GM19468 (cell line): ENCODE results near the gene MLLT3.

Experiments used
- ATAC-seq: cut with Tn5 transposase; IDR thresholded peaks from one replicate; pipeline ENCODE4 v1.9.1; 2021; ENCODE audit warnings: mild to moderate bottlenecking, moderate library complexity, moderate number of reproducible peaks; ENCODE audit not compliant: unreplicated experiment; ENCODE audit errors: extremely low read depth

MLLT3 gene

GRCh38 chr9:20361656-20362570 is 260.4 kb downstream of the MLLT3 start:
- ATAC-seq = no peak

- no peak for ATAC-seq
Observed at GRCh38 chr9:20361229-20361628, 261.1 kb downstream of the MLLT3 start.

- ATAC-seq = no peak
Observed at GRCh38 chr9:20358207-20358606, 264.1 kb downstream of the MLLT3 start.

GRCh38 chr9:20357037-20357432 is 265.3 kb downstream of the MLLT3 start:
- no peak for ATAC-seq

GRCh38 chr9:20356403-20357036 is 265.8 kb downstream of the MLLT3 start:
- no peak for ATAC-seq

GRCh38 chr9:20355022-20355421 is 267.3 kb downstream of the MLLT3 start:
- peak; percentile 17 for ATAC-seq

GRCh38 chr9:20353931-20354652 is 268.2 kb downstream of the MLLT3 start:
- ATAC-seq = no peak

- no peak for ATAC-seq
Observed at GRCh38 chr9:20353524-20353923, 268.8 kb downstream of the MLLT3 start.

- no peak for ATAC-seq
Observed at GRCh38 chr9:20352591-20352990, 269.7 kb downstream of the MLLT3 start.

GRCh38 chr9:20351715-20352114 is 270.6 kb downstream of the MLLT3 start:
- no peak for ATAC-seq

GRCh38 chr9:20349568-20349967 is 272.7 kb downstream of the MLLT3 start:
- ATAC-seq = no peak

- ATAC-seq = no peak
Observed at GRCh38 chr9:20343325-20343724, 279.0 kb downstream of the MLLT3 start.

- ATAC-seq = no peak
Observed at GRCh38 chr9:20340511-20340861, 281.8 kb downstream of the MLLT3 start.

- no peak for ATAC-seq
Observed at GRCh38 chr9:20335668-20336332, 286.5 kb downstream of the MLLT3 start.

GRCh38 chr9:20333991-20334390 is 288.3 kb downstream of the MLLT3 start:
- ATAC-seq = no peak

GRCh38 chr9:20331095-20331685 is 291.1 kb downstream of the MLLT3 start:
- ATAC-seq = peak; percentile 65

- no peak for ATAC-seq
Observed at GRCh38 chr9:20330688-20331087, 291.6 kb downstream of the MLLT3 start.

GRCh38 chr9:20326516-20326915 is 295.8 kb downstream of the MLLT3 start:
- ATAC-seq = no peak

GRCh38 chr9:20325008-20325407 is 297.3 kb downstream of the MLLT3 start:
- no peak for ATAC-seq

GRCh38 chr9:20322212-20322611 is 300.1 kb downstream of the MLLT3 start:
- ATAC-seq = no peak
